Mesodermal cell (in vitro differentiated cells): Measurements from ENCODE around the gene MUC6.

ENCODE experiments used
- H3K27ac ChIP-seq: 2 replicates; pipeline ENCODE4 v1.7.0; 2013; ENCODE audit warnings: mild to moderate bottlenecking, low read depth, low read length, moderate library complexity; ENCODE audit not compliant: severe bottlenecking
- H3K36me3 ChIP-seq: 2 replicates; pipeline ENCODE4 v1.7.1; 2013; ENCODE audit warnings: mild to moderate bottlenecking, low read length, moderate library complexity; ENCODE audit not compliant: control insufficient read depth, insufficient read depth
- H3K4me1 ChIP-seq: one replicate; pipeline ENCODE4 v1.7.1; 2013; ENCODE audit warnings: mild to moderate bottlenecking, low read length; ENCODE audit not compliant: insufficient read depth, control insufficient read depth, poor library complexity, severe bottlenecking
- H3K4me3 ChIP-seq: 2 replicates; pipeline ENCODE4 v1.7.0; 2013; ENCODE audit warnings: low read length, control low read depth, mild to moderate bottlenecking; ENCODE audit not compliant: insufficient read depth, poor library complexity, severe bottlenecking; ENCODE audit errors: extremely low read depth
- H3K9me3 ChIP-seq: 2 replicates; pipeline ENCODE4 v1.7.1; 2013; ENCODE audit warnings: mild to moderate bottlenecking, low read length, moderate library complexity; ENCODE audit not compliant: control insufficient read depth
- WGBS, 2 experiments: methylation state at CpG; one replicate each; pipeline ENCODE4 v1.1.5; 2013; ENCODE audit warnings: missing lambda C conversion rate in 2 of 2; ENCODE audit not compliant: insufficient coverage in 2 of 2; 5-methylcytosine and 5-hydroxymethylcytosine counted together

The MUC6 gene

GRCh38 chr11:1070594-1071462 lies 34.3 kb upstream of the MUC6 start:
- Histone ChIP-seq H3K4me3 (no peak overlapping the region), H3K4me1 (no peaks in the 10 kb centered on the region), H3K9me3 (no peaks in the 10 kb centered on the region), H3K36me3 (no peaks in the 10 kb centered on the region), H3K27ac (no peak overlapping the region)
- WGBS, 2 experiments = 79 to 80% methylated on average over 8 to 9 of the region's 9 CpGs

- Histone ChIP-seq H3K4me3 (no peak overlapping the region), H3K9me3 (no peaks in the 10 kb centered on the region), H3K27ac (no peak overlapping the region), H3K4me1 (no peaks in the 10 kb centered on the region), H3K36me3 (no peaks in the 10 kb centered on the region)
These were observed 33.2 kb upstream of the MUC6 start for GRCh38 chr11:1069740-1070139.

- Histone ChIP-seq H3K4me1 (no peaks in the 10 kb centered on the region), H3K27ac (no peak overlapping the region), H3K9me3 (no peaks in the 10 kb centered on the region), H3K36me3 (no peaks in the 10 kb centered on the region), H3K4me3 (no peak overlapping the region)
- 81 to 89% methylated on average over 6 to 7 of the region's 8 CpGs for WGBS, 2 experiments
These were observed 31.4 kb upstream of the MUC6 start for GRCh38 chr11:1067812-1068496.

GRCh38 chr11:1064167-1064566 lies 27.6 kb upstream of the MUC6 start:
- peaks cover 5% of the 10 kb centered on the region for H3K9me3 ChIP-seq
- no peak overlapping the region for H3K27ac ChIP-seq
- 89 to 93% methylated on average over 3 of the region's 3 CpGs for WGBS, 2 experiments

GRCh38 chr11:1062075-1062820 lies 25.7 kb upstream of the MUC6 start:
- H3K4me3 ChIP-seq = no peak overlapping the region
- no peaks in the 10 kb centered on the region for H3K36me3 ChIP-seq
- H3K4me1 ChIP-seq = no peaks in the 10 kb centered on the region
- 83 to 94% methylated on average over 5 to 8 of the region's 9 CpGs for WGBS, 2 experiments
- peaks cover 5% of the 10 kb centered on the region for H3K9me3 ChIP-seq
- no peak overlapping the region for H3K27ac ChIP-seq

More at GRCh38 chr11:1064167-1064566, 27.6 kb upstream of the MUC6 start:
- no peaks in the 10 kb centered on the region for H3K36me3 ChIP-seq
- H3K4me1 ChIP-seq = no peaks in the 10 kb centered on the region
- no peak overlapping the region for H3K4me3 ChIP-seq

GRCh38 chr11:1060852-1061616 lies 24.5 kb upstream of the MUC6 start:
- Histone ChIP-seq H3K9me3 (peaks cover 5% of the 10 kb centered on the region), H3K4me1 (no peaks in the 10 kb centered on the region), H3K27ac (no peak overlapping the region), H3K36me3 (no peaks in the 10 kb centered on the region), H3K4me3 (no peak overlapping the region)
- 68 to 88% methylated on average over 10 to 15 of the region's 18 CpGs for WGBS, 2 experiments

- Histone ChIP-seq H3K9me3 (peaks cover 5% of the 10 kb centered on the region), H3K4me1 (no peaks in the 10 kb centered on the region), H3K36me3 (no peaks in the 10 kb centered on the region), H3K4me3 (no peak overlapping the region), H3K27ac (no peak overlapping the region)
- 92 to 96% methylated on average over 15 to 16 of the region's 16 CpGs for WGBS, 2 experiments
These were observed 23.9 kb upstream of the MUC6 start for GRCh38 chr11:1060410-1060809.

GRCh38 chr11:1059759-1060158 lies 23.2 kb upstream of the MUC6 start:
- Histone ChIP-seq H3K4me3 (no peak overlapping the region), H3K36me3 (no peaks in the 10 kb centered on the region), H3K4me1 (no peaks in the 10 kb centered on the region), H3K9me3 (peaks cover 5% of the 10 kb centered on the region), H3K27ac (no peak overlapping the region)
- 69 to 80% methylated on average over 15 of the region's 15 CpGs for WGBS, 2 experiments

- Histone ChIP-seq H3K4me3 (no peak overlapping the region), H3K36me3 (no peaks in the 10 kb centered on the region), H3K27ac (no peak overlapping the region), H3K9me3 (peaks cover 5% of the 10 kb centered on the region), H3K4me1 (no peaks in the 10 kb centered on the region)
- WGBS, 2 experiments = 93 to 96% methylated on average over 14 of the region's 16 CpGs
These were observed 21.3 kb upstream of the MUC6 start for GRCh38 chr11:1057806-1058205.
